K562 (cell line): ENCODE measurements around the gene GMEB2. TPM values are rescaled to one million over a fixed set of nuclear protein-coding genes. Genes with fewer than 3 reads are reported as not detected.
A peak's percentile ranks its signal among the peaks of the same experiment; 100 is the strongest.

ENCODE experiments used
- ARID3A ChIP-seq: IDR thresholded peaks from 2 replicates; pipeline ENCODE4 v1.6.1; 2012; ENCODE audit warnings: low read depth, low read length, improper control_type of control experiment, borderline replicate concordance
- ATF7 ChIP-seq: fragments of 450-650 bp; IDR thresholded peaks from 2 replicates; pipeline ENCODE4 v1.7.1; 2014; ENCODE audit warnings: mild to moderate bottlenecking, moderate library complexity
- C11orf30 ChIP-seq: fragments of 450-650 bp; IDR thresholded peaks from 2 replicates; pipeline ENCODE4 v1.6.1; 2016; ENCODE audit warnings: low read depth, mild to moderate bottlenecking
- CCAR2 ChIP-seq: fragments of 200-400 bp; formaldehyde crosslinking; IDR thresholded peaks from 2 replicates; pipeline ENCODE4 v1.6.1; 2017; ENCODE audit warnings: mild to moderate bottlenecking, low read depth, low read length
- E4F1 ChIP-seq: fragments of 250-450 bp; sonication (Bioruptor Pico); IDR thresholded peaks from 2 replicates; pipeline ENCODE4 v1.5.0; 2021; ENCODE audit warnings: mild to moderate bottlenecking, borderline replicate concordance
- MEIS2 ChIP-seq: fragments of 450-650 bp; IDR thresholded peaks from 2 replicates; pipeline ENCODE4 v1.6.1; 2014; ENCODE audit warnings: mild to moderate bottlenecking; ENCODE audit not compliant: partially characterized antibody
- MLLT1 ChIP-seq, 2 experiments: fragments of 450-650 bp; IDR thresholded peaks; 2 replicates each; pipeline ENCODE4 v1.6.1; 2016
- MTA3 ChIP-seq: fragments of 450-650 bp; formaldehyde crosslinking; IDR thresholded peaks from 2 replicates; pipeline ENCODE4 v1.6.1; 2017; ENCODE audit warnings: mild to moderate bottlenecking, borderline replicate concordance
- PATZ1 ChIP-seq: fragments of 250-450 bp; sonication (Bioruptor Pico); IDR thresholded peaks from 2 replicates; pipeline ENCODE4 v1.5.0; 2020; ENCODE audit warnings: mild to moderate bottlenecking, borderline replicate concordance
- PTRF ChIP-seq: fragments of 450-650 bp; IDR thresholded peaks from 2 replicates; pipeline ENCODE4 v1.6.1; 2016; ENCODE audit warnings: mild to moderate bottlenecking, missing genetic modification characterization, missing compliant biosample characterization
- RAD51 ChIP-seq: fragments of 450-650 bp; IDR thresholded peaks from 2 replicates; pipeline ENCODE4 v1.7.1; 2016; ENCODE audit warnings: low read depth, mild to moderate bottlenecking, borderline replicate concordance
- SNAPC5 ChIP-seq: fragments of 250-450 bp; sonication (Bioruptor Pico); IDR thresholded peaks from 2 replicates; pipeline ENCODE4 v1.8.0; 2021; ENCODE audit warnings: moderate library complexity, mild to moderate bottlenecking, inconsistent platforms
- U2AF1 ChIP-seq: fragments of 200-400 bp; formaldehyde crosslinking; optimal IDR thresholded peaks from 2 replicates; pipeline ENCODE3; 2017; ENCODE audit warnings: mild to moderate bottlenecking, low read depth, low read length, moderate library complexity
- ZBTB12 ChIP-seq: fragments of 250-450 bp; sonication (Bioruptor Pico); IDR thresholded peaks from 2 replicates; pipeline ENCODE4 v1.4.0; 2020
- polyA plus RNA-seq, 8 experiments: library from polyadenylated mRNA; depleted of rRNA in 4 of 8; stranded (reverse) in 5 of 8; unstranded in 3 of 8; fragments of >200 nt; fragmentation: Nextera tagmentation in 2 of 8; fragmentation: Illumina TruSeq in 1 of 8; extraction: Ambion mirVana in 2 of 8; extraction: Trizol in 1 of 8; gene quantifications; 2 replicates each; pipeline versions ENCODE4 v1.2.1 to v1.2.3, GENCODE V29; 2011 to 2014; ENCODE audit warnings: inconsistent platforms in 1 of 8, missing spikeins in 1 of 8
- total RNA-seq, 7 experiments: library from RNA; depleted of rRNA in 6 of 7; stranded (reverse); fragments of >200 nt in 6 of 7; fragmentation: Illumina TruSeq in 2 of 7; extraction: Trizol in 2 of 7; gene quantifications; 2 replicates each; pipeline versions ENCODE4 v1.2.1 to v1.2.3, GENCODE V29; 2011 to 2021; ENCODE audit warnings: low replicate concordance in 1 of 7

Gene GMEB2
- total and polyA plus RNA-seq, 9 of the 15 experiments (the other 6 are each of a cell fraction or from before 2014, with no cell fraction given), result 0.03 to 13.9 (median 6.3) TPM

- no peak for TF ChIP-seq PATZ1 (CRISPR knock-in tag)
- TF ChIP-seq MLLT1 (IDR thresholded peaks at IDR 0.05), result 0 out of 4 replicates have a peak, but pooled peaks of 1 of the 2 experiments have one; percentile 19
- TF ChIP-seq MTA3, result peak; percentile 83; the same call in 1 of the 2 replicates
- no peak for TF ChIP-seq MEIS2
- no peak for TF ChIP-seq SNAPC5 (CRISPR knock-in tag)
- 0 out of 2 replicates have a peak, but pooled peaks have one; percentile 68 for TF ChIP-seq CCAR2
- TF ChIP-seq E4F1 (CRISPR knock-in tag), result no peak
- no peak for TF ChIP-seq PTRF (tag)
- no peak for TF ChIP-seq ARID3A
- TF ChIP-seq ZBTB12 (CRISPR knock-in tag), result no peak
- TF ChIP-seq C11orf30, result peak; percentile 88
- TF ChIP-seq U2AF1, result no peak
- peak; percentile 59 for TF ChIP-seq ATF7
- peak; percentile 34; the same call in 1 of the 2 replicates for TF ChIP-seq RAD51
These were observed 1.5 kb upstream of the GMEB2 start (continued) for GRCh38 chr20:63628246-63628975.
